BE2C (cell line): ENCODE measurements around the gene TAS2R5. TPM values are rescaled to one million over a fixed set of nuclear protein-coding genes. Genes with fewer than 3 reads are reported as not detected.
A peak's percentile ranks its signal among the peaks of the same experiment; 100 is the strongest.
"Not testable (repeated sequence)": the region's sequence is repeated elsewhere in the genome, so short reads cannot be mapped to it uniquely, and the experiment has no call there.

Experiments used
- DNase-seq: peaks from one replicate; pipeline ENCODE4 v3.0.0-alpha.2; 2020
- H3K27me3 ChIP-seq: fragments of 250-450 bp; sonication (Bioruptor Pico); 2 replicates; pipeline ENCODE4 v1.5.1; 2020; ENCODE audit warnings: mild to moderate bottlenecking
- H3K36me3 ChIP-seq: fragments of 250-450 bp; sonication (Bioruptor Pico); 2 replicates; pipeline ENCODE4 v1.5.1; 2020; ENCODE audit warnings: mild to moderate bottlenecking
- H3K4me1 ChIP-seq: fragments of 250-450 bp; sonication (Bioruptor Pico); 2 replicates; pipeline ENCODE4 v1.5.1; 2020
- H3K4me3 ChIP-seq: 2 replicates; pipeline ENCODE4 v1.5.1; 2011; ENCODE audit warnings: low read depth, low read length
- H3K9me3 ChIP-seq: fragments of 250-450 bp; sonication (Bioruptor Pico); 2 replicates; pipeline ENCODE4 v1.5.1; 2020
- CTCF ChIP-seq: IDR thresholded peaks from 2 replicates; pipeline ENCODE4 v1.5.1; 2012; ENCODE audit warnings: mild to moderate bottlenecking, low read depth, low read length
- polyA plus RNA-seq: library from polyadenylated mRNA; unstranded; fragments of >200 nt; gene quantifications from one replicate; pipeline ENCODE4 v1.2.1, GENCODE V29; 2012; ENCODE audit warnings: low read depth, missing spikeins; ENCODE audit not compliant: insufficient read length, insufficient read depth

TAS2R5 gene, protein sequence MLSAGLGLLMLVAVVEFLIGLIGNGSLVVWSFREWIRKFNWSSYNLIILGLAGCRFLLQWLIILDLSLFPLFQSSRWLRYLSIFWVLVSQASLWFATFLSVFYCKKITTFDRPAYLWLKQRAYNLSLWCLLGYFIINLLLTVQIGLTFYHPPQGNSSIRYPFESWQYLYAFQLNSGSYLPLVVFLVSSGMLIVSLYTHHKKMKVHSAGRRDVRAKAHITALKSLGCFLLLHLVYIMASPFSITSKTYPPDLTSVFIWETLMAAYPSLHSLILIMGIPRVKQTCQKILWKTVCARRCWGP
- polyA plus RNA-seq = 4.0 TPM

GRCh38 chr7:141789917-141790316 is at the start of gene TAS2R5:
TAS2R5 (plus strand) TSS chr7:141790217; CDS start chr7:141790362, 145 bp downstream.
- H3K4me1 ChIP-seq = 0 out of 2 replicates have a peak, but pooled peaks cover 6% of the 10 kb centered on the region
- no peaks in the 10 kb centered on the region for H3K9me3 ChIP-seq
- no peaks in the 10 kb centered on the region for H3K36me3 ChIP-seq
- no peaks in the 10 kb centered on the region for H3K27me3 ChIP-seq
- no peak for DNase-seq
- H3K4me3 ChIP-seq = no peak within 1 kb of the TSS
- no peak for TF ChIP-seq CTCF

DNA sequence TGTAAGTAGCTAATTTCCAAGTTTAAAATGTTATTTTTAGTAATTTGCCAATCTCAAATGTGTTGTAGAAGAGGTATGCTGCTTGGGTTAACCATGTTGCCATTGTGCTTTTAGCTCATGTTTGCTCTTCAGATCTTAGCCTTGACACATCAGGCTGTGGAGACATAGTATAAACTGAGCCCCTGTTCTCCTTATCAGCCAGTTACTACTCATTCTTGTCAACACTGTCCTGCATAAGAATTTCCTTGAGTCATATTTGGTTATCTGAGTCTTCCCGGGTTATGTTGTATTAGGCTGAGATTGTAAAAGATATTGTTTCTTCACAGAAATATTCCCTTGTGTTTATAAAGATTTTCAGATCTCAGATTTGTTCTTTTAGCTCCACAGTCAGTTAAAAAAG is 47.8 kb upstream of the TAS2R5 start:
- no peaks in the 10 kb centered on the region for H3K9me3 ChIP-seq
- no peaks in the 10 kb centered on the region; the same call in 1 of the 2 replicates for H3K4me1 ChIP-seq
- TF ChIP-seq CTCF = no peak
- no peak for DNase-seq
- peaks cover 71% of the 10 kb centered on the region for H3K36me3 ChIP-seq
- no peak overlapping the region for H3K4me3 ChIP-seq
- H3K27me3 ChIP-seq = no peaks in the 10 kb centered on the region

- no peak for TF ChIP-seq CTCF
- Histone ChIP-seq H3K4me1 (no peaks in the 10 kb centered on the region; the same call in 1 of the 2 replicates), H3K36me3 (peaks cover 82% of the 10 kb centered on the region), H3K27me3 (no peaks in the 10 kb centered on the region), H3K4me3 (no peak overlapping the region), H3K9me3 (no peaks in the 10 kb centered on the region)
- no peak for DNase-seq
These were observed 45.9 kb upstream of the TAS2R5 start for GRCh38 chr7:141744131-141744530.

- H3K36me3 ChIP-seq = peaks cover 88% of the 10 kb centered on the region
- H3K9me3 ChIP-seq = no peaks in the 10 kb centered on the region
- no peaks in the 10 kb centered on the region for H3K27me3 ChIP-seq
- no peak overlapping the region for H3K4me3 ChIP-seq
- no peak for TF ChIP-seq CTCF
- H3K4me1 ChIP-seq = no peaks in the 10 kb centered on the region
- no peak for DNase-seq
These were observed 41.6 kb upstream of the TAS2R5 start for GRCh38 chr7:141748396-141748795.

GRCh38 chr7:141751904-141752303 is 38.1 kb upstream of the TAS2R5 start:
- not testable (repeated sequence) for H3K9me3 ChIP-seq, H3K4me1 ChIP-seq, H3K27me3 ChIP-seq, H3K4me3 ChIP-seq, DNase-seq
- peaks cover 67% of the 10 kb centered on the region for H3K36me3 ChIP-seq

GRCh38 chr7:141752634-141753033 is 37.4 kb upstream of the TAS2R5 start:
- no peaks in the 10 kb centered on the region for H3K27me3 ChIP-seq
- H3K9me3 ChIP-seq = no peaks in the 10 kb centered on the region
- H3K4me1 ChIP-seq = no peaks in the 10 kb centered on the region
- TF ChIP-seq CTCF = peak; percentile 52
- H3K36me3 ChIP-seq = peaks cover 64% of the 10 kb centered on the region
- no peak overlapping the region for H3K4me3 ChIP-seq
- DNase-seq = peak; percentile 16
